Measurements from ENCODE around the gene ST6GALNAC3. TPM values are rescaled to one million over a fixed set of nuclear protein-coding genes. Genes with fewer than 3 reads are reported as not detected.

The ST6GALNAC3 gene
- total and polyA plus RNA-seq, 3 donors from 2014 or later = 0.46 to 0.87 (median 0.74) TPM

DNA sequence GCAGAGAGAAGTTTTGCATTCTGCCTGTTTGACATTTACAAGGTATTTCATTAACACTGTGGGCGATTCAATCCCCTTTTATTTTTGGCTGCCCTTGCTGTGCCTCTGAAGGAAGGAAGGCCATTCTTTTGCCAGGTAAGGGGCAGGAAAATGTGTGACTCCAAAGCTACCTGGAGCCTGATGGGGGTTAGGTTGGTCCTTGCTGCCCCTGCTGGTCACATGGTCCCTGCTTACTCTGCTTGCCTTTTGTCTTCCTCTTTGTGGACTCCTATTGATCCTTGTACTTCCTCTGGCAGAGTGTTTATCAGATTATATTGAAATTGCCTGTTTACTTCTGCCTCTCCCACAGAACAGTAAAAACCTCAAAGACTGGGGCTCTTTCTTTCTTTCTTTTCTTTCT is 65.7 kb downstream of the ST6GALNAC3 start:
- Histone ChIP-seq H3K27ac (no peak overlapping the region), H3K27me3 (no peaks in the 10 kb centered on the region), H3K9me3 (no peaks in the 10 kb centered on the region), H3K4me3 (no peak overlapping the region), H3K36me3 (ENCODE audit: low read depth, missing control alignments) (no peaks in the 10 kb centered on the region), H3K4me1 (no peaks in the 10 kb centered on the region)
- DNase-seq = no peak
- 73 to 76% methylated on average over 1 of the region's 1 CpG for WGBS, 2 donors
- no peak for TF ChIP-seq POLR2A (IDR thresholded peaks at IDR 0.05)
- TF ChIP-seq, protein P1, sequence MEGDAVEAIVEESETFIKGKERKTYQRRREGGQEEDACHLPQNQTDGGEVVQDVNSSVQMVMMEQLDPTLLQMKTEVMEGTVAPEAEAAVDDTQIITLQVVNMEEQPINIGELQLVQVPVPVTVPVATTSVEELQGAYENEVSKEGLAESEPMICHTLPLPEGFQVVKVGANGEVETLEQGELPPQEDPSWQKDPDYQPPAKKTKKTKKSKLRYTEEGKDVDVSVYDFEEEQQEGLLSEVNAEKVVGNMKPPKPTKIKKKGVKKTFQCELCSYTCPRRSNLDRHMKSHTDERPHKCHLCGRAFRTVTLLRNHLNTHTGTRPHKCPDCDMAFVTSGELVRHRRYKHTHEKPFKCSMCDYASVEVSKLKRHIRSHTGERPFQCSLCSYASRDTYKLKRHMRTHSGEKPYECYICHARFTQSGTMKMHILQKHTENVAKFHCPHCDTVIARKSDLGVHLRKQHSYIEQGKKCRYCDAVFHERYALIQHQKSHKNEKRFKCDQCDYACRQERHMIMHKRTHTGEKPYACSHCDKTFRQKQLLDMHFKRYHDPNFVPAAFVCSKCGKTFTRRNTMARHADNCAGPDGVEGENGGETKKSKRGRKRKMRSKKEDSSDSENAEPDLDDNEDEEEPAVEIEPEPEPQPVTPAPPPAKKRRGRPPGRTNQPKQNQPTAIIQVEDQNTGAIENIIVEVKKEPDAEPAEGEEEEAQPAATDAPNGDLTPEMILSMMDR (IDR thresholded peaks at IDR 0.05) = no peak
- intact Hi-C loops (cut with DNase I; ENCODE audit: low total_unique reads) = no loop called here

DNA sequence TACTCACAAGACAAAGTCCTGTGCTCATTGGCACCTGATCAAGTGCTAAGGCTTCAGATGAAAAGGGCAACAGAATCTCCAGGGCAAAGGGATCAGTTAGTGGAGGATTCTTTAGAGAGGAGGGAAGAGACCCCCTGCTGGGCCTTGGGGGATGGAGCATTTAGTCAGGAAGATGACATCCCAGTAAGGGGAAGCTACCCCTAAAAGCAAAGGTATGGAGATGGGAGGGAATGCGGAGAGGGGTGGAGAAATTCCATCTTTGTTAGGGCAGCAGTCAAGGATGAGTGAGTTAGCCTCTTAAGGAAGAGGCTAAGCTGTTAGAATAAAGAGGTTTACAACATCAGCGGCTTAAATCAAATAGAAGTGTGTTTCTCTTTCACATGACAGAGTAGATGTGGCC is 67.4 kb downstream of the ST6GALNAC3 start:
- WGBS, 2 donors = 81 to 95% methylated on average over 2 of the region's 2 CpGs
- no peak overlapping the region for H3K27ac ChIP-seq
- H3K27me3 ChIP-seq = no peaks in the 10 kb centered on the region
- no peak overlapping the region for H3K4me3 ChIP-seq
- intact Hi-C loops (cut with DNase I; ENCODE audit: low total_unique reads) = no loop called here
- no peaks in the 10 kb centered on the region for H3K36me3 ChIP-seq (ENCODE audit: low read depth, missing control alignments)
- no peaks in the 10 kb centered on the region for H3K9me3 ChIP-seq
- H3K4me1 ChIP-seq = no peaks in the 10 kb centered on the region
- no peak for DNase-seq
- TF ChIP-seq POLR2A (IDR thresholded peaks at IDR 0.05) = no peak
- TF ChIP-seq, protein P1 (IDR thresholded peaks at IDR 0.05) = no peak

DNA sequence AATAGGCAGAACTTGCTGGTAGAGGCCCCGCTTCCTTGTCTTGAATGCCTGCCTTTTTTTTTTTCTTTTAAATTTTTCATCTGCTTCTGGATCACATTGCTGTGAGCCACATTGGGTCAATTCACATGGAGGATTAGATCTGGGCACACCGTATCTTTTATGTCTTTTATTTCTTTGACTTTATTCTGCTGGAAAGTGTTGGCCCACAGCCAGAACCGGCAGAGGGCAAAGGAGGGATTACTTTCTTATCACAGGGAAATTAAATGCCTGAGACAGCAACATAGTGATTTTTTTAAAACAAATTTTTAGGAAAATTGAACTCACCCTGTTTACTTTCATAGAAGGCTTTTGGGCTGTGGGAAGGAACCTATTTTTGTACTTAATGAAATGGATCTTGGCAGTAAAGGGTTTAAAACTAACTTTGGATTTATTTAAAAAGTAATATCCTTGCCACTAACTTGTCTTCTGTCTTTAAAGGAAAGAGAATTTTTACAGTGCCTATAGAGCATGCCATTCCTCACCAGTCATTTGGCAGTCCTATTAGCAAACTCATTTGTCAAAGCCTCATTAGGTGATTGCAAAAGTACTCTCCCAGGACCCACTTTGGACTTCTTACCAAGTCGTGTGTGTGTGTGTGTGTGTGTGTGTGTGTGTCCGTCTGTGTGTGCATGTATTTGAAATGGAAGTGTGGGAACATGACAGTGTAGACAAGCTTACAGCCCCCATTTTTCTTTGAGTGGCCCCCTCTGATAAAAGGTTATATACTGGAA is 68.4 kb downstream of the ST6GALNAC3 start:
- intact Hi-C loops (cut with DNase I; ENCODE audit: low total_unique reads) = no loop called here
- no peak for DNase-seq
- H3K27ac ChIP-seq = no peak overlapping the region
- TF ChIP-seq, protein P1 (IDR thresholded peaks at IDR 0.05) = no peak
- TF ChIP-seq POLR2A (IDR thresholded peaks at IDR 0.05) = no peak
- no peaks in the 10 kb centered on the region for H3K27me3 ChIP-seq
- no peaks in the 10 kb centered on the region for H3K4me1 ChIP-seq
- no peaks in the 10 kb centered on the region for H3K36me3 ChIP-seq (ENCODE audit: low read depth, missing control alignments)
- no peak overlapping the region for H3K4me3 ChIP-seq
- H3K9me3 ChIP-seq = no peaks in the 10 kb centered on the region
- 39 to 40% methylated on average over 5 of the region's 5 CpGs for WGBS, 2 donors

DNA sequence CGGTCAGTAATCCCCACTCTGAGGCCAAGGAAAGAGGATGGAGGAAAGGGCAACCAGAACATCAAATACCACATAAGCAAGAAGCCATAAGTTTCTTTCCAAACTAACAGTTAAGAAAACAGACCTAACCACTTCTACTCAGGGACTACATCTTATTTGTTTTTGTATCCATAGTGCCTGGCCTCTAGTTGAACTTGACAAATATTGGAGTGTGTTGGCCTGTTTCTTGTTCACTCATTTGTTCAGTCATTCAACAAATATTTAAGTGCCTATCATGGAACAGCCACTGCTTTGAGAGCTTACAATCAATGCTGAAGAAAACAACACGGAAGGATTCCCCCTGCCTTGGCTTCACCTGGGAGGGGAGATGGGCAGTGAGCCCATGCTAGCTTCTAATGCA is 69.7 kb downstream of the ST6GALNAC3 start:
- no peaks in the 10 kb centered on the region for H3K4me1 ChIP-seq
- intact Hi-C loops (cut with DNase I; ENCODE audit: low total_unique reads) = no loop called here
- no peak overlapping the region for H3K27ac ChIP-seq
- H3K27me3 ChIP-seq = no peaks in the 10 kb centered on the region
- H3K36me3 ChIP-seq (ENCODE audit: low read depth, missing control alignments) = no peaks in the 10 kb centered on the region
- no peak overlapping the region for H3K4me3 ChIP-seq
- no peak for DNase-seq
- WGBS, 2 donors = 83 to 93% methylated on average over 2 of the region's 2 CpGs
- TF ChIP-seq POLR2A (IDR thresholded peaks at IDR 0.05) = no peak
- TF ChIP-seq, protein P1 (IDR thresholded peaks at IDR 0.05) = no peak
- no peaks in the 10 kb centered on the region for H3K9me3 ChIP-seq

DNA sequence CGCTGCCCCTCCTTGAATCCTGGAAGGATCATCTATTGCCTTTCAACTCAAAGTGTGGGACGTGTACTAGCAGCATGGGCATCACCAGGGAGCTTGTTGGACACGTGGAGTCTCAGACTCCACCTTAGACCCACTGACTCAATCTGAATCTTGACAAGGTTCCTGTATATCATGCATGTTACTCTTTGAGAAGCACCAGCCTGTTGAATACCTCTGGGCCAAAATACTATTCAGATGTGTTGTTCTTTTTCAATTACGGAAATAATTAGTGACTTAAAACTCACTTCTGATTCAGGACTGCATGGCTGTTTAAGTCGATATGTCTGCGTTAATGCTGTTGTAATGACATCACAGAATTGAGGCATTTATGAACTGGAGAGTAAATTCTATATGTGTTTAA is 70.8 kb downstream of the ST6GALNAC3 start:
- intact Hi-C loops (cut with DNase I; ENCODE audit: low total_unique reads) = no loop called here
- Histone ChIP-seq H3K9me3 (no peaks in the 10 kb centered on the region), H3K27me3 (no peaks in the 10 kb centered on the region), H3K36me3 (ENCODE audit: low read depth, missing control alignments) (no peaks in the 10 kb centered on the region), H3K4me1 (no peaks in the 10 kb centered on the region), H3K27ac (no peak overlapping the region), H3K4me3 (no peak overlapping the region)
- WGBS, 2 donors = 74 to 78% methylated on average over 6 of the region's 6 CpGs
- TF ChIP-seq, protein P1 (IDR thresholded peaks at IDR 0.05) = no peak
- no peak for TF ChIP-seq POLR2A (IDR thresholded peaks at IDR 0.05)
- DNase-seq = no peak

Measured in testis (tissue), 3 donors.